Kasumi-1 (cell line): ENCODE data around the gene PSMB3.
A peak's percentile ranks its signal among the peaks of the same experiment; 100 is the strongest.

ENCODE experiments used
- DNase-seq, 2 experiments: peaks; one replicate each; lab custom pipeline; 2025; lab: John Stamatoyannopoulos, UW

PSMB3 gene

DNA sequence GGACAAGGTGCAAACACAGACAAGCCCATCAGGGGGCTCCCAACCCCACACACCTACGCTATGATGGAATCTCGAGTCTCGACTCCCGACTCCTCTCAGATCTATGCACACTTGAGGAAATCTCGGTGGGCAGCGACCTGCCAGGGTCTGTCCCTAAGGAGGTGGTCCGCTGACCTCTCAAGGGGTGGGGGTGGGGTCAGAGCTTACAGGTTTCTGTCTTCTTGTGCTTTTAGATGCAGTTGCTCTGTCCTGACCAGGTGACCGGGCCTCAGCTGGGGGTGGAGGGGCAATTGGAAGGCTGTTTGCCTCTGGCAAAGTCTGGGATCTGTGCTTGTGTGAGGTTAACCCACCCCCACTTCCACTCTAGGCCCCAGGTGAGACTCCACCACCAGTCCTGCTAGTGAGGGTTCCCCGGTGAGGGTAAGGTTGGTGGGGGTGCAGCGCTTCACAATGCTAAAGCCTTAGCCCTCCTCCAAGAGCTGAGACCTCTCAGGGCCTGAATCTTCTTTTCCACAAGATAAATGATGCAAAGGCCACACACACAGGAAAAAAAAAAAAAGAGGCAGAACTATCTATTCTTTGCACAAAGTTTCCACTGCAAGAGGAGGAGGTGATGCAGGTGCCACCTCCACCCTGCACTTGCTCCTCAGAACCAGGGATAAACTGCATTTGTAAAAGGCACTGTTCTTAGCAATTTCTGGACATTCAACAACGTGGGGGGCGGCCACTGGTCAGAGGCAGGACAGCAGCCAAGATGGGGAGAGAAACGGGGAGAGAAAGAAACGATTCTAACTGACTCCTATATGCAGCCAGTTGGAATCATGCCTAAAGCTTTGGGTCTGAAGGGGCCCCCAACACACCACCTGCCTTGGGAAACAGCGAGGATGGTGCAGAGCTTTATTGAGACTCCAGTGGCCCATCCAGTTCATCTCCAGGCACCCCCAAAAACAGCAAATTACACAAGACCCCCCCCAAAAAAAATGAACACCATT is 18.3 kb upstream of the PSMB3 start:
- DNase-seq: peak; percentile 21 to 41

DNA sequence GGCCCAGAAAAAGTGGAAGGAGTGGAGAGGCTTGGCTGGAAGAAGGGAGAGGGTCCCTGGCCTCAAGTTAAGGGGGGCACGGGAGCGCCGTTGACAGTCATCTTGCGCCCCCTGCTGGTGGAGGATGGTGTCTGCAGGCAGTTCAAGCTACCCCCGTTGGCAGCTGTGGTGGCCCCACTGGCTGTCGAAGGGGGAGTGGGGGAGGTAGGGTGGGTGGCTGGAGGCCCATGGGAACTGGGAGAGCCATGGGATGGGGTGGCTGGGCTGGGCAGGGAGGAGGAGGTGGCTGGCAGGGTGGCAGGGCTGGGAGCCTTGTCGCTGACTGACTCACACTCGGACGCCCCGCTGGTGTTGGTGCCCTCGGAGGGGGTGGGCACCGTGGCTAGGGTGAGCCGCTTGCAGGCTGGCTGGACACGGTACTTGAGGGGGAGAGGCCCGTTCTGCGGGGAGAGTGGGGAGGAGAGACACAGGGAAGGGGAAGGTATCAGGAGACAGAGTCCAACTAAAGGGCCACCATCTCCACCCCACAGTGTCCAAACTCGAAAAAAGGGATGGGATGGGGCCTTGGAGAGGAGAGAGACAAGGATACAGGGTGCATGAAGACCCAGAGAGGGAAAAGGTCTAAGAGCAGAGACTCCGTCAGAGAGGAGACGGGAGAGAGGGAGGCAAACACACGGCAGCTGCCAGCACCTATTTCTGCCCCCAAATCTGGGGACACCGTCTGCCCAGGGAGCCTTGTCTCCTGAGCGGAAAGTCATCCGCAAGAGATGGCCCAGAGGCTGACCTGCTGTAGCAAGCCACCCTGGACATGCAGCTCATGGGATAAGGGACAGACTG is 17.2 kb upstream of the PSMB3 start:
- peak; percentile 35 to 53 for DNase-seq

GRCh38 chr17:38738007-38738662 is 14.4 kb upstream of the PSMB3 start:
- DNase-seq: no peak

- DNase-seq: no peak
Measured at GRCh38 chr17:38738686-38739085, 13.9 kb upstream of the PSMB3 start.

GRCh38 chr17:38739305-38739704 is 13.2 kb upstream of the PSMB3 start:
- no peak for DNase-seq

- DNase-seq: no peak
Measured at GRCh38 chr17:38740044-38740443, 12.5 kb upstream of the PSMB3 start.

GRCh38 chr17:38740806-38741205 is 11.7 kb upstream of the PSMB3 start:
- no peak for DNase-seq

GRCh38 chr17:38741461-38741860 is 11.1 kb upstream of the PSMB3 start:
- no peak for DNase-seq

- no peak for DNase-seq
Measured at GRCh38 chr17:38741921-38742410, 10.6 kb upstream of the PSMB3 start.

- DNase-seq: no peak
Measured at GRCh38 chr17:38742411-38743308, 9.9 kb upstream of the PSMB3 start.

DNA sequence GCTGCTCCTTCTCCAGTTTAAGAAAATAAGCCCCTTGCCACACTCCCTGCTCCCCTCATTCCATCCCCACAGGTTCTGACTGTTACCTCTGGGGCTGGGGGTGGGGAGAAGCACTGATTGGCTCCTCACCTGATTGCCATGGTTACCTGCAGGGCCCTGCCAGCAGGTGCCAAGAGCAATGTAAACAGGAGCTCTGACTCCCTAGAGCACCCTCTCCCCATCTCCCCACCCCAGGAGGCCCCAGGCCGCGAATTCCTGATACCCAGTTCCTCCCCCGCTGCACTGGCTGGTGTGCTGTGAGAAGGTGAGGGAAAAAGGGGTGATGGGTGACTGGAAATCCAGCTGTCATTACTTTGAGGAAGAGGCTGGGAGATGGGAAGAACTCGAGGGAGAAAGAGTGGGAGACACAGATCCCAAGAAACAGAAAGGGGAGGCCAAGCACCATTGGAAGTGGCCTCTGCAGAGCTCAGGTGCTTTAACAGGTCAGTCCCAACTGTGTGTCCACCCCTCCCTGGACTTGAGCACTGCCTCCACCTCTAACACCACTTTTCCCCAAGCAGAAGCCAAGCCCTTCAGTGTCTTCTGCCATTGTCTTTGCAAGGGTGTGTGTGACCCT is 8.9 kb upstream of the PSMB3 start:
- no peak for DNase-seq

DNA sequence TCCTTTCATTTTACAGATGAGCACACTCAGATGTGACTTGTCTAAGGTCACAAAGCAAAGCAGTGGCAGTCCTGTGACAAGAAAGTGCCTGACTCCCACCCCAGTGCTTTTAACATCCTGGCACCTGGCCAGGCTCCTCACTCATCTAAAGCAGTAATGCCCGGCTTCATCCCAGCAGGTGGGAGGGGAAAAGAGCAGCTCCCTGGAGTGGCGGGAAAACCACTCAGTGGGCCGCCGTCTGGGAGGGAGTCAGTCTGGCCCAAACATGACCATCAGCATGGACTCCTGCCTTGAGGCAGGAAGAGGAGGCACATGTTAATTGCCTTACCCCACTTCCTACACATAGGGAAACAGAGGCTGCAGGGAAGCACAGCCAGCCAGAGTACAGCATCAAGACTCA is 7.0 kb upstream of the PSMB3 start:
- no peak for DNase-seq

DNA sequence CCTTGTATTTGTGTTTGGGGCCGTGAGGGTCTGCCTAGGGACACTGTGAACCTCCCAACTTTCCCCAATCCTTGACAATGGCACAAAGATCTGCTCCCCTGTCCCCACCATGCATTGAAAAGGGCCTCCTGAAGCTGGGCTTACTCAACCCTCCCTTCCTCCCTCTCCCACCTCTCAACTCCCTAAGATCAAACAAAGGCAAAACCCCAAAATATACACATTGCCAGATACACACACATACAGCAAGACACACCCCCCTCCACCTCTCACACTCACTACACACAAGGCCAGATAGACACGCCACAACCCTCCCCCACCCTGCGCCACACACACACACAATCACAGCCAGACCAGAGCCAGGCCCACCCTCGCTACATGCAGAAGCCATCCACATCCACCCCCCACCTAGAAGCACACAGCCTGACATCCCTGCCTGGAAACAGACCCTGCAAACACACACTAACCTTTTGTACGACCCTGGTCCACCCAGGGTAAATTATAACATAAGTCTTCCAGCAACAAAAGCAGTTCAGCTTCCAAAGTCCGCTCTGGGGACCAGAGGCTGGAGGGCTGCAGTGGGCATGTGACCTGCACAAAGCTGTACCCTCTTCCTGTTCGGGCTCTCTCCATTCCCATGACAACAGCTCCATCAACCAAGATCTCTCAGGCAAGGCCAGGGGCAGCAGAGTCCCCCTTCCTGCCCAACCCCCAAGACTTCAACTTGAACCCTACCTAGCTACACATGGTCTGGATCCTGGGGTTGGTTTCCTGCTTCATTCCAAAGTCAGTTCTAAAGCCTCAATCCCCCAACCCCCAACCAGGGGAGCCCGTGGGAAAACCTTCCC is 6.3 kb upstream of the PSMB3 start:
- no peak for DNase-seq

DNA sequence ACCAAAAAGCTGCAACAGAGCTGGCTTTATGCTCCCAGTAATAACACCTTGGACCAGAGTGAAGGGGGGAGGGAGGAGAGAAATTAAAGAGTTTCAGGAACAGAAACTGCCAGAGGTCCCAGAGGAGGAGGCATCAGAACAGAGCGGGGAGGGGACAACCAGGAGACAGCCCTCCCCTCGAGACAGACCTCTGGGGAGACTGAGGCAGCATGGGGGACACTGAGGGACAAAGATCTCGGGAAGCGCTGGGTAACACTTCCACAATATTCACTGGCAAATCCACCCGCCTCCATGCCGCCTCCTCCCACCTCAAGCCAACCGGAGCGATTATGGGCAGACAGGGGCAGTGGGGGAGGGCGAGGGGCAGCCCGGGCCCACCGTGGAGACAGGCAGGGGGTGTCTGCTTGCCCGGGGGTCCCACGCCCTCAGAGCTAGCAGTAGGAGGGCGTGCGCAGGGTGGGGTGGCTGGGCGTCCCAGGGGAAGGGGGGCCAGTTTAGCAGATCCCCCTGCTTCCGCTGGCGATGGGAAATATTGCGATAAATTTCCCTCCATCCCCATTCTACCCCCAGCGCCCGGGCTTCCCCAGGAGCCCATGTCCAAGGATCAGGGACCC is 5.6 kb upstream of the PSMB3 start:
- no peak for DNase-seq

- DNase-seq: no peak
Measured at GRCh38 chr17:38747463-38748148, 4.9 kb upstream of the PSMB3 start.

- DNase-seq: no peak
Measured at GRCh38 chr17:38748149-38748891, 4.2 kb upstream of the PSMB3 start, which contains the start of gene PCGF2. Gene PCGF2 (minus strand): TSS chr17:38748336. CDS start chr17:38740402, 7,934 bp downstream.

DNA sequence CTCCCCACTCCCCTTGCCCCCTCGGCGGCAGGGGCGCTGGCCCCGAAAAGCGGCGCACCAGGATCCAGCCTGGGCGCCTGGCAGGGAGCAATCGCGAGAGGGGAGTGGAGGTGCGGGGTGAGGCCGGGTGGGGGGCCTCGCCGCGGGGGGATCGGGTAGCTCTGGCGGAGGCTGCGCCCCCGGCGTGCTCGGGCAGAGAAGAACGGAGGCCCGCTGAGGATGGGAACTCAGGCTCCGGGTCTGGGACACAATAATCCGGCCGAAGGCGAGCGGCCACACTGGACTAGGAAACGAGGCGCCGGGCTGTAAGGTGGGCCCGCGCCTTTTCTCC is 3.7 kb upstream of the PSMB3 start:
- DNase-seq: no peak
